A549 treated with ZK216348 at 1 μM for 4 hours (cell line): ENCODE results near the gene GCN1. TPM values are rescaled to one million over a fixed set of nuclear protein-coding genes. Genes with fewer than 3 reads are reported as not detected.

Experiments
- total RNA-seq: library from RNA; stranded (reverse); fragments of 200-300 nt; extraction: Qiagen RNA extraction; gene quantifications from 5 replicates; pipeline ENCODE4 v1.2.3, GENCODE V29; 2022; ENCODE audit warnings: low read depth

The GCN1 gene, protein sequence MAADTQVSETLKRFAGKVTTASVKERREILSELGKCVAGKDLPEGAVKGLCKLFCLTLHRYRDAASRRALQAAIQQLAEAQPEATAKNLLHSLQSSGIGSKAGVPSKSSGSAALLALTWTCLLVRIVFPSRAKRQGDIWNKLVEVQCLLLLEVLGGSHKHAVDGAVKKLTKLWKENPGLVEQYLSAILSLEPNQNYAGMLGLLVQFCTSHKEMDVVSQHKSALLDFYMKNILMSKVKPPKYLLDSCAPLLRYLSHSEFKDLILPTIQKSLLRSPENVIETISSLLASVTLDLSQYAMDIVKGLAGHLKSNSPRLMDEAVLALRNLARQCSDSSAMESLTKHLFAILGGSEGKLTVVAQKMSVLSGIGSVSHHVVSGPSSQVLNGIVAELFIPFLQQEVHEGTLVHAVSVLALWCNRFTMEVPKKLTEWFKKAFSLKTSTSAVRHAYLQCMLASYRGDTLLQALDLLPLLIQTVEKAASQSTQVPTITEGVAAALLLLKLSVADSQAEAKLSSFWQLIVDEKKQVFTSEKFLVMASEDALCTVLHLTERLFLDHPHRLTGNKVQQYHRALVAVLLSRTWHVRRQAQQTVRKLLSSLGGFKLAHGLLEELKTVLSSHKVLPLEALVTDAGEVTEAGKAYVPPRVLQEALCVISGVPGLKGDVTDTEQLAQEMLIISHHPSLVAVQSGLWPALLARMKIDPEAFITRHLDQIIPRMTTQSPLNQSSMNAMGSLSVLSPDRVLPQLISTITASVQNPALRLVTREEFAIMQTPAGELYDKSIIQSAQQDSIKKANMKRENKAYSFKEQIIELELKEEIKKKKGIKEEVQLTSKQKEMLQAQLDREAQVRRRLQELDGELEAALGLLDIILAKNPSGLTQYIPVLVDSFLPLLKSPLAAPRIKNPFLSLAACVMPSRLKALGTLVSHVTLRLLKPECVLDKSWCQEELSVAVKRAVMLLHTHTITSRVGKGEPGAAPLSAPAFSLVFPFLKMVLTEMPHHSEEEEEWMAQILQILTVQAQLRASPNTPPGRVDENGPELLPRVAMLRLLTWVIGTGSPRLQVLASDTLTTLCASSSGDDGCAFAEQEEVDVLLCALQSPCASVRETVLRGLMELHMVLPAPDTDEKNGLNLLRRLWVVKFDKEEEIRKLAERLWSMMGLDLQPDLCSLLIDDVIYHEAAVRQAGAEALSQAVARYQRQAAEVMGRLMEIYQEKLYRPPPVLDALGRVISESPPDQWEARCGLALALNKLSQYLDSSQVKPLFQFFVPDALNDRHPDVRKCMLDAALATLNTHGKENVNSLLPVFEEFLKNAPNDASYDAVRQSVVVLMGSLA (N-terminal part only)
- total RNA-seq, result 35.4 to 61.7 TPM (median 60.1 TPM) in 5 replicates

DNA sequence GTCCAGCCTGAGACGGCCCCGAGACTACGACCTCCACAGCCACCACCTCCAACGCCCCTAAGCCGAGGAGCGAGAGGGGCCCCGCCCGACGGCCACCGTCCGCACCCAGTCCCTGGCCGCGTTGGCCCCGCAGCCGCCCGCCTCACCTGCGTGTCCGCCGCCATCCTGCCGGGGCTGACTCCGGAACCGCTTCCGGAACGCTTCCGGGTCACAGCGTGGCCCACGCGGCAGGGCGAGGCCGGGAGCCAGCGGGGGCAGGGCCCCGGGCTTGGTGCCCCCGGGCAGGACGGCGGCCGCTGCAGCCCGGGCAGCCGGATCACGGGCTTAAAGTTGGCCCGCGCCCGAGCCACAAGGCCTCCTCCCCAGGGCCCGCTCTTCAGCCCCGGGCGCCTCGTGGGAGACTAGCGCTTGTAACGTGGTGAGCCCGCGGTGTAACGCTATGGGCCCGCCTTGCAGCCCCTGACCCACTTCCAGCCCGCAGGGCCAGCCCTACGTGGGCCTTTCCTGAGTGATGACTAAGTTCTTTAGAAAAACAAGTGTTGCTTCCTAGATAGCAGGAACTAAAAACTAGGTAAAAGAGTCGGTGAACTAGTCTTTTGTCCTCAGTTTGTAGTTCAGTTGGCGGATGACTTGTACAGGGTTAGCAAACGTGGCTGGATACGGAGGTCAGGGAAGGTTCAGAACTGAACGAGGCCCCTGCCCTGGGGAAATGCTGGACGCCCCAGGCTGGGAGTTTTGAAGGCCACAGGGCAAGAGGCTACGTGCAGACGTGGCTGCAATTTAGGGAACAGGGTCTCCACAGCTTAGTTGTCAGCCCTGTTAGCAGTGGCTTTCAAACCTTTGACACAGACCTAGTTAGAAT, at the start of gene GCN1:
Gene GCN1, minus strand, starts transcription at position 182 of the 862 bp plus-strand sequence. Its CDS starts 18 bp downstream, at position 164.

DNA sequence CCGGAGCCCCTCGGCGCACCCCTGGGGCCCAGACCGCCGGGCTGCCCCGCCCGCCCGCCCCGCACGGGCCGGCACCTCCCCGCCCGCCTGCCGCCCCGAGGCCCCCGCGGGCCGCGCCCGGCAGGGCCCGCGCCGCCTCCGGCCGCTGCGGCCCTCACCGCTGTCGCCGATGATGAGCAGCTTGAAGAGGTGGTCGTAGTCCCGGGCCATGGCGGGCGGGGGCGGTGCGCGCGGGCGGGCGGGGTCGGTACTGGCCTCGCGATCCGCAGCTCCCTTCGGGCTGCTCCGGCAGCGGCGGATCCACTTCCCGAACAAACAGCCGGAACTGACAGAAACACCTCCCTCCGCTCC, 78.1 kb downstream of the GCN1 start, which contains the start of gene RAB35:
Gene RAB35, minus strand, starts transcription at position 313 of the 351 bp plus-strand sequence. Its CDS starts 103 bp downstream, at position 210.

Other genes starting within 250 kb of the GCN1 start
- gene BICDL1, start 205.5 kb downstream of the GCN1 start, total RNA-seq, result 2.5 to 4.7 TPM (median 4.5 TPM) in 5 replicates
- 59.7 to 80.0 TPM (median 79.2 TPM) in 5 replicates for gene RAB35, start 78.0 kb downstream of the GCN1 start, total RNA-seq
- gene RPLP0, start 6.4 kb upstream of the GCN1 start, total RNA-seq, result 3,146 to 3,508 TPM (median 3,402 TPM) in 5 replicates
- 155 to 226 TPM (median 194 TPM) in 5 replicates for gene PXN, start 71.0 kb upstream of the GCN1 start, total RNA-seq
- not detected in 5 replicates for gene RNU4-2, start 97.2 kb upstream of the GCN1 start, total RNA-seq
- not detected in 5 replicates for gene RNU4-1, start 98.5 kb upstream of the GCN1 start, total RNA-seq
- gene SIRT4, start 107.6 kb upstream of the GCN1 start, total RNA-seq, result 0.66 to 1.6 TPM (median 0.98 TPM) in 5 replicates
- not detected in 5 replicates for gene PLA2G1B, start 133.1 kb upstream of the GCN1 start, total RNA-seq
- gene MSI1, start 174.4 kb upstream of the GCN1 start, total RNA-seq, result 0.50 to 1.4 TPM (median 1.2 TPM) in 5 replicates
- gene COX6A1, start 243.4 kb upstream of the GCN1 start, total RNA-seq, result 658 to 856 TPM (median 772 TPM) in 5 replicates